OCI-LY7 (cell line): ENCODE measurements around the gene HOXA4. TPM values are rescaled to one million over a fixed set of nuclear protein-coding genes. Genes with fewer than 3 reads are reported as not detected.

Source experiments
- BruUV-seq: library from RNA; stranded (reverse); fragments of 400-500 nt; replicated peaks from 2 replicates; lab custom pipeline; 2021; lab: Mats Ljungman, UMichigan
- CTCF ChIA-PET: fragments of 300-600 bp; sonication (Branson Sonifier 250); formaldehyde crosslinking; loops from one replicate; lab custom pipeline; 2022; ENCODE audit warnings: antibody characterized with exemption; ENCODE audit not compliant: unreplicated experiment; lab: Charles Lee
- POLR2A ChIA-PET: fragments of 300-600 bp; sonication (Branson Sonifier 250); formaldehyde crosslinking; loops from one replicate; lab custom pipeline; 2022; ENCODE audit warnings: antibody characterized with exemption; lab: Charles Lee
- DNase-seq: peaks from one replicate; pipeline ENCODE4 v3.0.0-alpha.2; 2015; ENCODE audit warnings: low spot score
- H2AFZ ChIP-seq: fragments of 200-600 bp; sonication (generic), shearing (Covaris generic); 2 replicates; pipeline ENCODE4 v1.6.1; 2014; ENCODE audit warnings: mild to moderate bottlenecking, antibody characterized with exemption, low read length, moderate library complexity
- H3K27ac ChIP-seq: fragments of 200-600 bp; sonication (generic); 2 replicates; pipeline ENCODE4 v1.5.1; 2014; ENCODE audit warnings: mixed run types, low read depth, mild to moderate bottlenecking, moderate library complexity, low read length, inconsistent platforms; ENCODE audit not compliant: poor library complexity, severe bottlenecking
- H3K36me3 ChIP-seq: fragments of 200-600 bp; sonication (generic); 2 replicates; pipeline ENCODE4 v1.6.1; 2014; ENCODE audit warnings: mild to moderate bottlenecking, antibody characterized with exemption, low read length, moderate library complexity, mixed read lengths; ENCODE audit not compliant: insufficient read depth
- H3K4me1 ChIP-seq: fragments of 200-600 bp; sonication (generic); 2 replicates; pipeline ENCODE4 v1.5.1; 2014; ENCODE audit warnings: mild to moderate bottlenecking, low read length; ENCODE audit not compliant: insufficient read depth, poor library complexity, severe bottlenecking
- H3K4me2 ChIP-seq: fragments of 200-600 bp; sonication (generic); 2 replicates; pipeline ENCODE4 v1.6.1; 2014; ENCODE audit warnings: mild to moderate bottlenecking, low read length
- H3K4me3 ChIP-seq: fragments of 200-600 bp; sonication (generic); 2 replicates; pipeline ENCODE4 v1.5.1; 2014; ENCODE audit warnings: mild to moderate bottlenecking, low read depth, low read length; ENCODE audit not compliant: poor library complexity, severe bottlenecking
- H3K79me2 ChIP-seq: fragments of 200-600 bp; sonication (generic); 2 replicates; pipeline ENCODE4 v1.6.1; 2016; ENCODE audit warnings: low read depth, mild to moderate bottlenecking, low read length, moderate library complexity, mixed read lengths; ENCODE audit not compliant: insufficient read depth
- H3K9me2 ChIP-seq: fragments of 200-600 bp; sonication (generic); 2 replicates; pipeline ENCODE4 v1.6.1; 2016; ENCODE audit warnings: mild to moderate bottlenecking, low read length, mixed read lengths; ENCODE audit not compliant: insufficient read depth
- H3K9me3 ChIP-seq: fragments of 200-600 bp; sonication (generic); 2 replicates; pipeline ENCODE4 v1.6.1; 2014; ENCODE audit warnings: mild to moderate bottlenecking, mixed run types, low read length, mixed read lengths
- H4K20me1 ChIP-seq: fragments of 200-600 bp; sonication (generic); 2 replicates; pipeline ENCODE4 v1.6.1; 2014; ENCODE audit warnings: mild to moderate bottlenecking, antibody characterized with exemption, low read length, moderate library complexity, mixed read lengths; ENCODE audit not compliant: insufficient read depth
- CTCF ChIP-seq: fragments of 200-600 bp; sonication (generic); conservative IDR thresholded peaks from 2 replicates; pipeline ENCODE4 v1.5.1; 2014; ENCODE audit warnings: mild to moderate bottlenecking, antibody characterized with exemption, low read length, moderate library complexity, mixed read lengths
- EZH2phosphoT487 ChIP-seq: fragments of 200-600 bp; sonication (generic); IDR thresholded peaks from 2 replicates; pipeline ENCODE4 v1.6.1; 2018; ENCODE audit warnings: low read depth, borderline replicate concordance, mild to moderate bottlenecking, mixed run types, antibody characterized with exemption, low read length, moderate library complexity, mixed read lengths
- intact Hi-C: fragments of 100-400 bp; cut with micrococcal nuclease; formaldehyde crosslinking; loops from one replicate; pipeline ENCODE4 v1.10.0; 2022; ENCODE audit not compliant: unreplicated experiment
- total RNA-seq, 2 experiments: library from RNA; depleted of rRNA in 1 of 2; stranded (reverse); fragments of >200 nt in 1 of 2; shearing (Covaris generic) in 1 of 2; gene quantifications; 2 replicates each; pipeline ENCODE4 v1.2.3, GENCODE V29; 2014 to 2022

Gene HOXA4
- total RNA-seq, 2 experiments from 2014 or later: 2.0 TPM; not detected in 1

- no peaks in the 10 kb centered on the region for H3K9me2 ChIP-seq
- no peak for DNase-seq
- peaks cover 10% of the 10 kb centered on the region for H3K4me1 ChIP-seq
- intact Hi-C loops: loop anchor here (1.0 to 5.0 kb wide), 5 partner anchors 308 to 792 kb away; no protein-coding TSS in a partner anchor
- ChIA-PET CTCF (interaction anchor here (0.6 to 1.4 kb wide), 9 partner anchors 14 to 1269 kb away, joined by 3 to 23 read pairs (median 4); no protein-coding TSS in a partner anchor), POLR2A (interaction anchor here (0.5 kb wide), 1 partner anchor 21 kb away, joined by 3 read pairs; no protein-coding TSS in a partner anchor)
- TF ChIP-seq CTCF: peak; percentile 69; the same call in 1 of the 2 replicates
- no peak for TF ChIP-seq EZH2phosphoT487
- no TSS peak for BruUV-seq
- H3K4me3 ChIP-seq: peak overlapping the region; percentile 67
- H2AFZ ChIP-seq: peak overlapping the region; percentile 90
- H3K4me2 ChIP-seq: peak overlapping the region; percentile 77
- H4K20me1 ChIP-seq: no peaks in the 10 kb centered on the region
- H3K27ac ChIP-seq: no peak overlapping the region
- no peaks in the 10 kb centered on the region for H3K36me3 ChIP-seq
- H3K9me3 ChIP-seq: no peaks in the 10 kb centered on the region
- no peaks in the 10 kb centered on the region for H3K79me2 ChIP-seq
These were observed 30.7 kb upstream of the HOXA4 start for GRCh38 chr7:27161214-27161720.

- Histone ChIP-seq H3K9me2 (no peaks in the 10 kb centered on the region), H3K9me3 (no peaks in the 10 kb centered on the region), H2AFZ (peak overlapping the region; percentile 90), H3K4me2 (peak overlapping the region; percentile 77), H4K20me1 (no peaks in the 10 kb centered on the region), H3K4me3 (peak overlapping the region; percentile 67), H3K27ac (no peak overlapping the region), H3K4me1 (peaks cover 15% of the 10 kb centered on the region), H3K36me3 (no peaks in the 10 kb centered on the region), H3K79me2 (no peaks in the 10 kb centered on the region)
- peak; percentile 88 for DNase-seq
- CTCF ChIA-PET: interaction anchor here (0.6 to 1.4 kb wide), 9 partner anchors 14 to 1268 kb away, joined by 3 to 23 read pairs (median 4); no protein-coding TSS in a partner anchor
- POLR2A ChIA-PET: interaction anchor here (0.7 kb wide), 1 partner anchor 32 kb away, joined by 3 read pairs; no protein-coding TSS in a partner anchor
- no TSS peak for BruUV-seq
- TF ChIP-seq EZH2phosphoT487 (no peak), CTCF (peak; percentile 94)
- intact Hi-C loops: loop anchor here (1.0 to 5.0 kb wide), 5 partner anchors 308 to 791 kb away; no protein-coding TSS in a partner anchor
These were observed 30.1 kb upstream of the HOXA4 start for GRCh38 chr7:27160546-27161213.
